HuH-7 (cell line): Measurements from ENCODE around the gene ZNF668.
"Not testable (repeated sequence)": the region's sequence is repeated elsewhere in the genome, so short reads cannot be mapped to it uniquely, and the experiment has no call there.

Experiments
- DNase-seq: peaks from one replicate; pipeline ENCODE4 v3.0.0; 2011; ENCODE audit warnings: low spot score

Gene ZNF668

GRCh38 chr16:31013292-31013691, 60.7 kb downstream of the ZNF668 start:
- not testable (repeated sequence) for DNase-seq

DNA sequence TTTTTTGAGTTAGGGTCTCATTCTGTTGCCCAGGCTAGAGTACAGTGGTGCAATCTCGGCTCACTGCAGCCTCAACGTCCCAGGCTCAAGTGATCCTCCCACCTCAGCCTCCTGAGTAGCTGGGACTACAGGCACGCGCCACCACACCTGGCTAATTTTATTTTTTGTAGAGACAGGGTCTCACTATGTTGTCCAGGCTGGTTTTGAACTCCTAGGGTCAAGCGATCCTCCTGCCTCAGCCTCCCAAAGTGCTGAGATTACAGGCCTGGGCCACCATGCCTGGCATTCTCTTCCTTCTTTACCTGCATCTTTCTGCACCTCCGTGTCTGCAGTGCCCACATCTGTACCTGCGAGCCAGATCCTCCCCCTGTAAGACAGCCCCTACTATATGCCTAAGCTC, 62.2 kb downstream of the ZNF668 start:
- DNase-seq, result not testable (repeated sequence)
